Measurements from ENCODE around the gene LIMK1.
"Not testable (repeated sequence)": the region's sequence is repeated elsewhere in the genome, so short reads cannot be mapped to it uniquely, and the experiment has no call there.

LIMK1 gene

GRCh38 chr7:74126220-74126880, 42.7 kb downstream of the LIMK1 start:
- DNase-seq, result no peak

GRCh38 chr7:74129887-74130286, 46.3 kb downstream of the LIMK1 start:
- DNase-seq, result no peak

GRCh38 chr7:74130518-74130917, 46.9 kb downstream of the LIMK1 start:
- no peak for DNase-seq

GRCh38 chr7:74134117-74134620, 50.6 kb downstream of the LIMK1 start:
- DNase-seq, result no peak

GRCh38 chr7:74138334-74138867, 54.8 kb downstream of the LIMK1 start:
- peak; percentile 59 for DNase-seq

GRCh38 chr7:74138945-74139843, 55.6 kb downstream of the LIMK1 start:
- peak; percentile 56 for DNase-seq

GRCh38 chr7:74141705-74142104, 58.1 kb downstream of the LIMK1 start:
- no peak for DNase-seq

- no peak for DNase-seq
These were observed 59.8 kb downstream of the LIMK1 start for GRCh38 chr7:74143383-74143782.

GRCh38 chr7:74148491-74148890, 64.9 kb downstream of the LIMK1 start:
- DNase-seq, result no peak

GRCh38 chr7:74149071-74149470, 65.5 kb downstream of the LIMK1 start:
- no peak for DNase-seq

- DNase-seq, result no peak
These were observed 66.0 kb downstream of the LIMK1 start for GRCh38 chr7:74149603-74150002.

- DNase-seq, result no peak
These were observed 70.1 kb downstream of the LIMK1 start for GRCh38 chr7:74153736-74154135.

- no peak for DNase-seq
These were observed 72.3 kb downstream of the LIMK1 start for GRCh38 chr7:74155810-74156395.

GRCh38 chr7:74157605-74158004, 74.0 kb downstream of the LIMK1 start:
- DNase-seq, result no peak

- DNase-seq, result peak; percentile 72
These were observed 81.4 kb downstream of the LIMK1 start for GRCh38 chr7:74164985-74165456.

- no peak for DNase-seq
These were observed 82.4 kb downstream of the LIMK1 start for GRCh38 chr7:74165867-74166593.

- DNase-seq, result not testable (repeated sequence)
These were observed 83.7 kb downstream of the LIMK1 start for GRCh38 chr7:74167324-74167723.

All from islet precursor cell (in vitro differentiated cells).